C4-2B (cell line): ENCODE results near the gene PATL1.

Source experiments
- CTCF ChIP-seq: fragments of 450-650 bp; conservative IDR thresholded peaks from 2 replicates; pipeline ENCODE4 v1.5.1; 2017; ENCODE audit warnings: mild to moderate bottlenecking
- ZFX ChIP-seq: fragments of 450-650 bp; IDR thresholded peaks from 2 replicates; pipeline ENCODE4 v1.6.1; 2017

DNA sequence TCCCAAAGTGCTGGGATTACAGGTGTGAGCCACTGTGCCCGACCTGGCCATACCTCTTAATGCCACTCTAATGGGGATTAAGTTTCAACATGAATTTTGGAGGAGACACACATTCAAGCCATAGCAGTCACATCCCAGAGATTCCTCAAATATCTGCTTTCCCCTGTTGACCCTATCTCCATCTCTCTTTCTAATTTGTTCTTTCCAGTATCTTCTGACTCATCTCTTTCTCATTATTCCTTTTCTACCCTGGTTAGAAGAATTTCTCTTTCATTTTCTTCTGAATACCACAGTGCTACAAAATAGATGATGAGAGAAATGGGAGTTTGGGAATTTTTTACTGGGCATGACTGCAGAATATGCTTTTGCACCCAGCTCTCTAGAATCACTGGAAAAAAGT, 39.7 kb upstream of the PATL1 start:
- TF ChIP-seq CTCF: no peak
- no peak for TF ChIP-seq ZFX
